ENCODE data around the gene PKHD1. TPM values are rescaled to one million over a fixed set of nuclear protein-coding genes. Genes with fewer than 3 reads are reported as not detected.

PKHD1 gene
- total RNA-seq, 1 donor from 2014 or later: 0.02 TPM

DNA sequence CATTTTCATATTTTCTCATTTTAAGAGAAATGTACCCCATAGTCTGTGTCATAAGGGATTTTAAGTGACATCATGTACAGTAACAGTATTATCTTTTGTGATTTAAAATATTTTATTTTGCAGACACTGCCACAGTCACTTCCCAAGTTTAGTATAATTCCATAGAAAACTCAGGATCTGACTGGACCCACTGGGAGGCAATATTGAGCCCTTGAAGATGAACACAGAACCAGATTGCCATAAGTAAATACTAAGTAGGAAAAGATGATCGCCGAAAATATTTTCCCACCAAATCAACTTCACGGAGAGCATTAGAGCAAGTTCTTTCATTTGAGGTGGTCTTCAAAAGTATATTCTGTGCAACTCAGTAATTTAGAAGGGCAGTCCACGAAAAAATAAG is 17.6 kb upstream of the PKHD1 start:
- Mint-ChIP-seq H3K27ac (no peak overlapping the region), H3K9me3 (no peaks in the 10 kb centered on the region), H3K4me1 (no peaks in the 10 kb centered on the region), H3K36me3 (no peaks in the 10 kb centered on the region), H3K27me3 (ENCODE audit: low read depth) (peaks cover 41% of the 10 kb centered on the region), H3K4me3 (no peak overlapping the region)
- TF ChIP-seq, protein P1, sequence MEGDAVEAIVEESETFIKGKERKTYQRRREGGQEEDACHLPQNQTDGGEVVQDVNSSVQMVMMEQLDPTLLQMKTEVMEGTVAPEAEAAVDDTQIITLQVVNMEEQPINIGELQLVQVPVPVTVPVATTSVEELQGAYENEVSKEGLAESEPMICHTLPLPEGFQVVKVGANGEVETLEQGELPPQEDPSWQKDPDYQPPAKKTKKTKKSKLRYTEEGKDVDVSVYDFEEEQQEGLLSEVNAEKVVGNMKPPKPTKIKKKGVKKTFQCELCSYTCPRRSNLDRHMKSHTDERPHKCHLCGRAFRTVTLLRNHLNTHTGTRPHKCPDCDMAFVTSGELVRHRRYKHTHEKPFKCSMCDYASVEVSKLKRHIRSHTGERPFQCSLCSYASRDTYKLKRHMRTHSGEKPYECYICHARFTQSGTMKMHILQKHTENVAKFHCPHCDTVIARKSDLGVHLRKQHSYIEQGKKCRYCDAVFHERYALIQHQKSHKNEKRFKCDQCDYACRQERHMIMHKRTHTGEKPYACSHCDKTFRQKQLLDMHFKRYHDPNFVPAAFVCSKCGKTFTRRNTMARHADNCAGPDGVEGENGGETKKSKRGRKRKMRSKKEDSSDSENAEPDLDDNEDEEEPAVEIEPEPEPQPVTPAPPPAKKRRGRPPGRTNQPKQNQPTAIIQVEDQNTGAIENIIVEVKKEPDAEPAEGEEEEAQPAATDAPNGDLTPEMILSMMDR (IDR thresholded peaks at IDR 0.05; ENCODE audit: unreplicated experiment): no peak
- DNase-seq (ENCODE audit: low spot score in 2 of 2, unreplicated experiment in 2 of 2): no peak

- Mint-ChIP-seq H3K36me3 (no peaks in the 10 kb centered on the region), H3K4me3 (no peak overlapping the region), H3K27me3 (ENCODE audit: low read depth) (peaks cover 40% of the 10 kb centered on the region), H3K9me3 (no peaks in the 10 kb centered on the region), H3K4me1 (no peaks in the 10 kb centered on the region), H3K27ac (no peak overlapping the region)
- TF ChIP-seq, protein P1 (IDR thresholded peaks at IDR 0.05; ENCODE audit: unreplicated experiment): no peak
- DNase-seq (ENCODE audit: low spot score in 2 of 2, unreplicated experiment in 2 of 2): no peak
Observed at GRCh38 chr6:52103623-52104022, 16.2 kb upstream of the PKHD1 start.

DNA sequence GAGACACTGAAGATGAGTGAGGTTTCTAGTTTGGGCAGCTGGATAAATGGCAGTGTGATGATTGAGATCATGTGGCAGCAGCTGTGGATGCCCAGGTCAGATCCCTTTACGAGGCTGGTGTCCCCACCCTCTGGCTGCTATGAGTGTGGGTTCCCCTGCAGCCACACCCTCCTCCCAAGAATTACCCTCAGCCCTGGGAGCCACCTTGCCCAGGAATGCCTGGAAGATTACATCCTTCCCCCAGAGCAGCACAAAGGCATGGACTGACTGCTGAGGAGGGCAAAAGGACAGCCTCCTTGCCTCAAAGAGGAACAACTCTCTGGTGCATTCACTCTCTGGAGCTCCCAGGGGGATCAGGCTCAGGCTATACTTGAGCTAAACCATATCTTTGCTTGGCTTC is 15.0 kb upstream of the PKHD1 start:
- no peak for DNase-seq (ENCODE audit: low spot score in 2 of 2, unreplicated experiment in 2 of 2)
- Mint-ChIP-seq H3K27ac (no peak overlapping the region), H3K36me3 (no peaks in the 10 kb centered on the region)

GRCh38 chr6:52098721-52099120 is 11.3 kb upstream of the PKHD1 start:
- Mint-ChIP-seq H3K4me1 (no peaks in the 10 kb centered on the region), H3K27ac (no peak overlapping the region), H3K9me3 (peaks cover 6% of the 10 kb centered on the region), H3K36me3 (no peaks in the 10 kb centered on the region), H3K4me3 (no peak overlapping the region), H3K27me3 (ENCODE audit: low read depth) (peaks cover 30% of the 10 kb centered on the region)
- TF ChIP-seq, protein P1 (IDR thresholded peaks at IDR 0.05; ENCODE audit: unreplicated experiment): no peak
- DNase-seq (ENCODE audit: low spot score in 2 of 2, unreplicated experiment in 2 of 2): no peak

More for the DNA sequence above, 15.0 kb upstream of the PKHD1 start:
- Mint-ChIP-seq H3K27me3 (ENCODE audit: low read depth) (peaks cover 40% of the 10 kb centered on the region), H3K9me3 (peaks cover 2% of the 10 kb centered on the region), H3K4me1 (no peaks in the 10 kb centered on the region), H3K4me3 (no peak overlapping the region)
- TF ChIP-seq, protein P1 (IDR thresholded peaks at IDR 0.05; ENCODE audit: unreplicated experiment): no peak

GRCh38 chr6:52089758-52090348 is 2.4 kb upstream of the PKHD1 start:
- H3K9me3 Mint-ChIP-seq: no peaks in the 10 kb centered on the region
- peaks cover 4% of the 10 kb centered on the region for H3K4me1 Mint-ChIP-seq
- H3K27me3 Mint-ChIP-seq (ENCODE audit: low read depth): peaks cover 4% of the 10 kb centered on the region
- H3K27ac Mint-ChIP-seq: no peak overlapping the region
- no peak for DNase-seq (ENCODE audit: low spot score in 2 of 2, unreplicated experiment in 2 of 2)
- no peak overlapping the region for H3K4me3 Mint-ChIP-seq
- TF ChIP-seq, protein P1 (IDR thresholded peaks at IDR 0.05; ENCODE audit: unreplicated experiment): no peak
- no peaks in the 10 kb centered on the region for H3K36me3 Mint-ChIP-seq

GRCh38 chr6:52086741-52087140 is 672 bp downstream of the PKHD1 start:
- H3K27ac Mint-ChIP-seq: no peak overlapping the region
- peaks cover 4% of the 10 kb centered on the region for H3K4me1 Mint-ChIP-seq
- peaks cover 15% of the 10 kb centered on the region for H3K27me3 Mint-ChIP-seq (ENCODE audit: low read depth)
- no peaks in the 10 kb centered on the region for H3K36me3 Mint-ChIP-seq
- no peaks in the 10 kb centered on the region for H3K9me3 Mint-ChIP-seq
- no peak for DNase-seq (ENCODE audit: low spot score in 2 of 2, unreplicated experiment in 2 of 2)
- TF ChIP-seq, protein P1 (IDR thresholded peaks at IDR 0.05; ENCODE audit: unreplicated experiment): no peak
- no peak overlapping the region for H3K4me3 Mint-ChIP-seq
